ENCODE data around the gene EEF1AKMT4.

GRCh38 chr3:184241447-184242296 lies 7.8 kb upstream of the EEF1AKMT4 start:
- TF ChIP-seq NFRKB (IDR thresholded peaks at IDR 0.05) (no peak), HDGF (IDR thresholded peaks at IDR 0.05; ENCODE audit: borderline replicate concordance) (no peak), FOXM1 (IDR thresholded peaks at IDR 0.05; ENCODE audit: borderline replicate concordance) (no peak), SP1 (IDR thresholded peaks at IDR 0.05) (no peak)
